Measurements from ENCODE around the gene INO80E.

- TF ChIP-seq CTCF (IDR thresholded peaks at IDR 0.05; ENCODE audit: extremely low read depth in 1 of 2, insufficient read depth in 1 of 2, low read depth in 1 of 2, low read length in 2 of 2) = no peak
- TF ChIP-seq POLR2A (IDR thresholded peaks at IDR 0.05; ENCODE audit: low read depth, low read length) = no peak
- no peak for TF ChIP-seq EZH2 (IDR thresholded peaks at IDR 0.05; ENCODE audit: borderline replicate concordance, low read depth, low read length, severe bottlenecking)
- no peak for TF ChIP-seq MYC (IDR thresholded peaks at IDR 0.05; ENCODE audit: low read depth, low read length)
- no peak for TF ChIP-seq POLR2AphosphoS5 (IDR thresholded peaks at IDR 0.05; ENCODE audit: insufficient read depth, low read depth, low read length)
- no peak for TF ChIP-seq MAX (IDR thresholded peaks at IDR 0.05; ENCODE audit: insufficient read depth, insufficient read length)
- TF ChIP-seq GATA2 (IDR thresholded peaks at IDR 0.05; ENCODE audit: insufficient read depth, insufficient read length, low read depth, low read length) = no peak
These were observed 23.1 kb upstream of the INO80E start for GRCh38 chr16:29972992-29973383.

All from endothelial cell of umbilical vein (primary cell).